Adrenal gland (tissue), 12 donors: ENCODE data around the gene EXT2. TPM values are rescaled to one million over a fixed set of nuclear protein-coding genes. Genes with fewer than 3 reads are reported as not detected.

Source experiments
- DNase-seq, 7 donors: peaks; one replicate each; pipeline ENCODE4 v3.0.0-alpha.2; 2019 to 2020
- H3K27ac ChIP-seq, 5 donors: fragments of 200-600 bp; sonication (generic) in 4 of 5; 1 replicate in 3 of 5; 2 replicates in 2 of 5; pipeline versions ENCODE4 v1.5.1 to v1.8.0; 2016 to 2020; ENCODE audit warnings: mild to moderate bottlenecking in 1 of 5
- H3K27me3 ChIP-seq: fragments of 200-600 bp; 2 replicates; pipeline ENCODE4 v1.8.0; 2021
- H3K36me3 ChIP-seq, 2 donors: fragments of 200-600 bp; replicated peaks in 1 of 2; 1 replicate in 1 of 2; 2 replicates in 1 of 2; pipeline versions ENCODE4 v1.5.1 to v1.8.0; 2018 to 2022
- H3K4me1 ChIP-seq, 2 donors: fragments of 200-600 bp; replicated peaks in 1 of 2; 1 replicate in 1 of 2; 2 replicates in 1 of 2; pipeline versions ENCODE4 v1.5.1 to v1.8.0; 2018 to 2021
- H3K4me3 ChIP-seq, 4 donors: fragments of 200-600 bp; sonication (generic) in 3 of 4; one replicate each; pipeline ENCODE4 v1.5.1; 2016 to 2018
- H3K9me3 ChIP-seq, 3 donors: fragments of 200-600 bp; sonication (generic) in 1 of 3; replicated peaks in 1 of 3; 1 replicate in 2 of 3; 2 replicates in 1 of 3; pipeline versions ENCODE4 v1.5.1 to v1.8.0; 2016 to 2021
- CTCF ChIP-seq, 6 experiments: fragments of 450-650 bp in 4 of 6; fragments of 200-600 bp in 2 of 6; sonication (generic) in 1 of 6; IDR thresholded peaks; 1 replicate in 5 of 6; 2 replicates in 1 of 6; pipeline versions ENCODE4 v1.5.1 to v1.8.0; 2016 to 2021; ENCODE audit warnings: antibody characterized with exemption in 6 of 6, mild to moderate bottlenecking in 2 of 6, moderate library complexity in 1 of 6
- POLR2A ChIP-seq, 2 donors: fragments of 450-650 bp; IDR thresholded peaks; one replicate each; pipeline ENCODE4 v1.6.1; 2017; ENCODE audit warnings: antibody characterized with exemption in 2 of 2, mild to moderate bottlenecking in 2 of 2, moderate library complexity in 1 of 2
- WGBS, 4 donors: extraction: QIAGEN DNeasy Blood & Tissue Kit in 2 of 4; methylation state at CpG; one replicate each; pipeline versions ENCODE4 v1.1.5 to v1.1.7; 2013 to 2017; 5-methylcytosine and 5-hydroxymethylcytosine counted together
- intact Hi-C, 2 donors: fragments of 100-400 bp; cut with DNase I; formaldehyde crosslinking; loops; one replicate each; pipeline versions ENCODE4 v1.14.1 to v1.15.0; 2022 to 2023
- polyA plus RNA-seq, 3 donors: library from polyadenylated mRNA; stranded (reverse); fragments of 200-250 nt in 2 of 3; fragments of 350-450 nt in 1 of 3; fragmentation: Illumina TruSeq in 1 of 3; extraction: RNeasy Lipid Tissue Mini Kit (QIAGEN cat#74804) in 1 of 3; gene quantifications; one replicate each; pipeline ENCODE4 v1.2.3, GENCODE V29; 2013 to 2014
- total RNA-seq, 9 donors: library from RNA; depleted of rRNA in 4 of 9; stranded (reverse); fragments of >200 nt in 4 of 9; fragments of 120-200 nt in 1 of 9; fragmentation: NEBNext Ultra II Directional in 1 of 9; extraction: Animal tissue kit (Norgen Biotek cat#: 25700) in 1 of 9; gene quantifications; one replicate each; pipeline versions ENCODE4 v1.1.0 to v1.2.4, GENCODE V29; 2013 to 2023
- donor health status: healthy with polysubstance abuse.
- donor health status: Bipolar disorder and iron deficiency.
- donor health status: DM: yes; HTN: yes; CAD: no.
- donor health status: DM: no; HTN: no; CAD: no.
- donor health status: DM: no; HTN: no; CAD: no.
- donor health status: DM: yes; HTN: yes; CAD: no.

The EXT2 gene
- total and polyA plus RNA-seq, 12 donors: 28.7 to 89.3 (median 46.3) TPM

GRCh38 chr11:44158384-44158783, 62.9 kb downstream of the EXT2 start:
- DNase-seq: no peak
- Histone ChIP-seq H3K27me3 (no peaks in the 10 kb centered on the region), H3K4me3 (no peak overlapping the region), H3K27ac (no peak overlapping the region), H3K9me3 (no peaks in the 10 kb centered on the region), H3K36me3 (no peaks in the 10 kb centered on the region), H3K4me1 (peaks cover 0 to 4% of the 10 kb centered on the region in 2 donors)
- intact Hi-C loops: no loop called here
- 99 to 100% (median 100%) methylated on average over 2 of the region's 2 CpGs for WGBS, 4 donors
- TF ChIP-seq CTCF (IDR thresholded peaks at IDR 0.05): no peak
- no peak for TF ChIP-seq POLR2A (IDR thresholded peaks at IDR 0.05)

GRCh38 chr11:44159848-44160721, 64.6 kb downstream of the EXT2 start:
- intact Hi-C loops: no loop called here
- WGBS, 4 donors: 92 to 97% (median 94%) methylated on average over 1 of the region's 1 CpG

GRCh38 chr11:44162004-44162403, 66.5 kb downstream of the EXT2 start:
- Histone ChIP-seq H3K4me1 (peaks cover 0 to 4% of the 10 kb centered on the region in 2 donors), H3K36me3 (no peaks in the 10 kb centered on the region), H3K27me3 (no peaks in the 10 kb centered on the region), H3K4me3 (no peak overlapping the region), H3K9me3 (no peaks in the 10 kb centered on the region), H3K27ac (no peak overlapping the region)
- no peak for DNase-seq
- 86 to 100% (median 93%) methylated on average over 1 of the region's 1 CpG for WGBS, 4 donors
- intact Hi-C loops: no loop called here
- TF ChIP-seq POLR2A (IDR thresholded peaks at IDR 0.05) (no peak), CTCF (IDR thresholded peaks at IDR 0.05) (no peak)

More at GRCh38 chr11:44159848-44160721, 64.6 kb downstream of the EXT2 start:
- Histone ChIP-seq H3K4me3 (no peak overlapping the region), H3K4me1 (peaks cover 0 to 4% of the 10 kb centered on the region in 2 donors), H3K36me3 (no peaks in the 10 kb centered on the region), H3K9me3 (no peaks in the 10 kb centered on the region), H3K27me3 (no peaks in the 10 kb centered on the region), H3K27ac (no peak overlapping the region)
- DNase-seq: no peak
- TF ChIP-seq CTCF (IDR thresholded peaks at IDR 0.05) (no peak), POLR2A (IDR thresholded peaks at IDR 0.05) (no peak)

- H3K9me3 ChIP-seq: no peaks in the 10 kb centered on the region
- no peaks in the 10 kb centered on the region for H3K36me3 ChIP-seq
- H3K27me3 ChIP-seq: no peaks in the 10 kb centered on the region
- peaks cover 0 to 4% of the 10 kb centered on the region in 2 donors for H3K4me1 ChIP-seq
- DNase-seq: no peak
- no peak overlapping the region for H3K4me3 ChIP-seq
- no peak for TF ChIP-seq CTCF (IDR thresholded peaks at IDR 0.05)
- TF ChIP-seq POLR2A (IDR thresholded peaks at IDR 0.05): no peak
- H3K27ac ChIP-seq: no peak overlapping the region
- intact Hi-C loops: no loop called here
- WGBS, 4 donors: 94 to 97% (median 96%) methylated on average over 2 of the region's 2 CpGs
Observed at GRCh38 chr11:44162662-44163061, 67.2 kb downstream of the EXT2 start.
